HCT116 (cell line): ENCODE measurements around the gene TNF. TPM values are rescaled to one million over a fixed set of nuclear protein-coding genes. Genes with fewer than 3 reads are reported as not detected.

Experiments
- ATAC-seq: fragments of 200-7000 bp; cut with Tn5 transposase; 2 replicates; pipeline ENCODE4 v1.9.1; 2020; ENCODE audit warnings: mild to moderate bottlenecking, moderate library complexity
- BruUV-seq: library from RNA; stranded (reverse); fragments of 400-500 nt; replicated peaks from 2 replicates; lab custom pipeline; 2021; lab: Mats Ljungman, UMichigan
- CTCF ChIA-PET: fragments of 300-600 bp; sonication (Branson Sonifier 250); formaldehyde crosslinking; loops from one replicate; lab custom pipeline; 2021; ENCODE audit warnings: antibody characterized with exemption; lab: Charles Lee
- POLR2A ChIA-PET: fragments of 300-600, 350-600 bp; sonication (Branson Sonifier 250); formaldehyde crosslinking; loops from one replicate; lab custom pipeline; 2021; ENCODE audit warnings: antibody characterized with exemption; lab: Charles Lee
- RAD21 ChIA-PET, 2 experiments: fragments of 300-600 bp; sonication (Branson Sonifier 250); formaldehyde crosslinking; loops; one replicate each; lab custom pipeline; 2023; ENCODE audit warnings: low total read pairs in 2 of 2; ENCODE audit not compliant: uncharacterized antibody in 2 of 2, unreplicated experiment in 2 of 2, low non-redundant PET in 1 of 2; lab: Charles Lee
- DNase-seq: peaks from one replicate; pipeline ENCODE4 v3.0.0-alpha.2; 2010; ENCODE audit warnings: low read depth, low spot score
- H2AFZ ChIP-seq: fragments of 200-600 bp; shearing (Covaris generic), sonication (generic); 2 replicates; pipeline ENCODE4 v1.6.1; 2017; ENCODE audit warnings: low read depth, mixed run types, mixed read lengths, antibody characterized with exemption, low read length; ENCODE audit not compliant: poor library complexity, severe bottlenecking
- H3K27ac ChIP-seq: 2 replicates; pipeline ENCODE4 v1.5.1; 2012; ENCODE audit warnings: low read depth, low read length
- H3K27me3 ChIP-seq: fragments of 200-600 bp; sonication (generic); 2 replicates; pipeline ENCODE4 v1.6.1; 2016; ENCODE audit warnings: mixed run types, low read length, mixed read lengths; ENCODE audit not compliant: insufficient read depth
- H3K36me3 ChIP-seq, 2 experiments: fragments of 200-500 bp in 1 of 2; fragments of 200-600 bp in 1 of 2; sonication (Bioruptor generic) in 1 of 2; sonication (generic) in 1 of 2; 2 replicates each; pipeline versions ENCODE4 v1.5.1 to v1.6.1; 2014 to 2016; ENCODE audit warnings: low read length in 2 of 2, inconsistent platforms in 1 of 2, mixed read lengths in 1 of 2, mixed run types in 1 of 2; ENCODE audit not compliant: insufficient read depth in 2 of 2, control insufficient read depth in 1 of 2
- H3K4me1 ChIP-seq, 2 experiments: fragments of 200-600 bp in 1 of 2; sonication (generic) in 1 of 2; 2 replicates each; pipeline versions ENCODE4 v1.5.1 to v1.6.1; 2012 to 2017; ENCODE audit warnings: low read length in 2 of 2, inconsistent platforms in 1 of 2, mild to moderate bottlenecking in 1 of 2, mixed read lengths in 1 of 2, mixed run types in 1 of 2, moderate library complexity in 1 of 2; ENCODE audit not compliant: insufficient read depth in 2 of 2, control insufficient read depth in 1 of 2
- H3K4me2 ChIP-seq: fragments of 200-600 bp; sonication (generic); 2 replicates; pipeline ENCODE4 v1.6.1; 2017; ENCODE audit warnings: mixed run types, low read length, mixed read lengths
- H3K4me3 ChIP-seq, 2 experiments: fragments of 200-600 bp in 1 of 2; sonication (generic) in 1 of 2; replicated peaks in 1 of 2; 2 replicates each; pipeline ENCODE4 v1.5.1; 2011 to 2016; ENCODE audit warnings: low read length in 2 of 2, control low read depth in 1 of 2, low read depth in 1 of 2, mild to moderate bottlenecking in 1 of 2, mixed read lengths in 1 of 2, mixed run types in 1 of 2
- H3K79me2 ChIP-seq: fragments of 200-600 bp; sonication (generic); 2 replicates; pipeline ENCODE4 v1.6.1; 2017; ENCODE audit warnings: mild to moderate bottlenecking, mixed run types, low read length, moderate library complexity, mixed read lengths; ENCODE audit not compliant: insufficient read depth
- H3K9ac ChIP-seq: fragments of 200-600 bp; sonication (generic); 2 replicates; pipeline ENCODE4 v1.6.1; 2016; ENCODE audit warnings: low read length, mixed read lengths
- H3K9me2 ChIP-seq: fragments of 200-600 bp; sonication (generic), shearing (Covaris generic); 2 replicates; pipeline ENCODE4 v1.6.1; 2017; ENCODE audit warnings: mixed run types, mild to moderate bottlenecking, moderate library complexity; ENCODE audit not compliant: insufficient read depth
- H3K9me3 ChIP-seq, 2 experiments: fragments of 200-500 bp in 1 of 2; fragments of 200-600 bp in 1 of 2; sonication (Bioruptor generic) in 1 of 2; sonication (generic) in 1 of 2; 2 replicates each; pipeline ENCODE4 v1.6.1; 2014 to 2017; ENCODE audit warnings: low read length in 2 of 2, mixed read lengths in 2 of 2, inconsistent platforms in 1 of 2, low read depth in 1 of 2, mild to moderate bottlenecking in 1 of 2, mixed run types in 1 of 2, moderate library complexity in 1 of 2; ENCODE audit not compliant: control insufficient read depth in 1 of 2, insufficient read depth in 1 of 2
- H4K20me1 ChIP-seq: fragments of 200-600 bp; sonication (generic), shearing (Covaris generic); 2 replicates; pipeline ENCODE4 v1.6.1; 2017; ENCODE audit warnings: mixed run types, mild to moderate bottlenecking, moderate library complexity; ENCODE audit not compliant: insufficient read depth
- CBX3 ChIP-seq: IDR thresholded peaks from 2 replicates; pipeline ENCODE4 v1.6.1; 2012; ENCODE audit warnings: low read depth
- EZH2phosphoT487 ChIP-seq: fragments of 200-600 bp; IDR thresholded peaks from 2 replicates; pipeline ENCODE4 v1.6.1; 2018; ENCODE audit warnings: antibody characterized with exemption, borderline replicate concordance
- FOSL1 ChIP-seq: IDR thresholded peaks from 2 replicates; pipeline ENCODE4 v1.6.1; 2012; ENCODE audit warnings: low read depth
- JUND ChIP-seq: IDR thresholded peaks from 2 replicates; pipeline ENCODE4 v1.6.1; 2012
- POLR2AphosphoS5 ChIP-seq: IDR thresholded peaks from 2 replicates; pipeline ENCODE4 v1.6.1; 2011; ENCODE audit warnings: mild to moderate bottlenecking, low read depth, low read length, moderate library complexity
- RAD21 ChIP-seq: IDR thresholded peaks from 2 replicates; pipeline ENCODE4 v1.6.1; 2012; ENCODE audit warnings: low read depth, mild to moderate bottlenecking
- SRF ChIP-seq: IDR thresholded peaks from 2 replicates; pipeline ENCODE4 v1.6.1; 2012; ENCODE audit warnings: low read depth
- ZFX ChIP-seq: fragments of 450-650 bp; IDR thresholded peaks from 2 replicates; pipeline ENCODE4 v1.6.1; 2017
- intact Hi-C: fragments of 100-400 bp; cut with micrococcal nuclease; formaldehyde crosslinking; loops from 2 replicates; pipeline ENCODE4 v1.10.0; 2022
- total RNA-seq: library from RNA; stranded (reverse); gene quantifications from one replicate; pipeline ENCODE4 v1.2.1, GENCODE V29; 2021; ENCODE audit not compliant: unreplicated experiment
- TF ChIP-seq, protein P1 (sequence below): IDR thresholded peaks from 2 replicates; pipeline ENCODE4 v1.6.1; 2011; ENCODE audit warnings: mild to moderate bottlenecking, low read length, moderate library complexity; ENCODE audit not compliant: insufficient replicate concordance; ENCODE audit errors: extremely low read depth
- TF ChIP-seq, protein P2 (sequence below): IDR thresholded peaks from 2 replicates; pipeline ENCODE4 v1.6.1; 2012
- TF ChIP-seq, protein P3 (sequence below), 3 experiments: fragments of 200-600 bp in 1 of 3; sonication (generic) in 1 of 3; IDR thresholded peaks in 2 of 3; conservative IDR thresholded peaks in 1 of 3; 2 replicates each; pipeline ENCODE4 v1.5.1; 2012 to 2017; ENCODE audit warnings: low read depth in 2 of 3, low read length in 2 of 3, antibody characterized with exemption in 1 of 3, borderline replicate concordance in 1 of 3, control low read depth in 1 of 3, mild to moderate bottlenecking in 1 of 3, mixed read lengths in 1 of 3, mixed run types in 1 of 3, moderate library complexity in 1 of 3; ENCODE audit not compliant: insufficient read depth in 1 of 3

TNF gene
- total RNA-seq, 1 experiment from 2014 or later = 0.59 TPM

DNA sequence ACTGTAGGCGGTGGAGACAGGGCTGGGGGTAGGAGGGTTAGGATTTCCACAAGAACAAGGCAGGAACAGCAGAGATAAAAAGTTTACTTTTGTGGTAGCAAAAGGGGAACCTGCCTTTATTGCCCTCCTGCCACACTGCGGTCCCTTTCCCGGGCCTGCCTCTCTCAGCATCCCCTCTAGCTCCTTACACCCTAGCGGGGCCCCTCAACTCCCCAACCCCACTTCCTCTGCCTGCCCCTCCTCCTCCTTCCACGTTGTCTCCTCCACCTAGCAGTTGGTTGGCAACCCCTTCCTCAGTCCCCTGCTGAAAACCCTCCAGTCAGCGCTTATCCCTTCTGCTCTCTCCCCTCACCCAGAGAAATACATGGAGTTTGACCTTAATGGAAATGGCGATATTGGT is 40.4 kb downstream of the TNF start:
- intact Hi-C loops = no loop called here
- POLR2A ChIA-PET = no interaction called here
- ATAC-seq = no peak
- H3K36me3 ChIP-seq = no peaks in the 10 kb centered on the region
- H3K9me3 ChIP-seq = no peaks in the 10 kb centered on the region
- CTCF ChIA-PET = interaction anchor here (1.4 kb wide), 1 partner anchor 17 kb away, joined by 5 read pairs; no protein-coding TSS in a partner anchor
- H3K79me2 ChIP-seq = no peaks in the 10 kb centered on the region; the same call in 1 of the 2 replicates
- TF ChIP-seq, protein P1, sequence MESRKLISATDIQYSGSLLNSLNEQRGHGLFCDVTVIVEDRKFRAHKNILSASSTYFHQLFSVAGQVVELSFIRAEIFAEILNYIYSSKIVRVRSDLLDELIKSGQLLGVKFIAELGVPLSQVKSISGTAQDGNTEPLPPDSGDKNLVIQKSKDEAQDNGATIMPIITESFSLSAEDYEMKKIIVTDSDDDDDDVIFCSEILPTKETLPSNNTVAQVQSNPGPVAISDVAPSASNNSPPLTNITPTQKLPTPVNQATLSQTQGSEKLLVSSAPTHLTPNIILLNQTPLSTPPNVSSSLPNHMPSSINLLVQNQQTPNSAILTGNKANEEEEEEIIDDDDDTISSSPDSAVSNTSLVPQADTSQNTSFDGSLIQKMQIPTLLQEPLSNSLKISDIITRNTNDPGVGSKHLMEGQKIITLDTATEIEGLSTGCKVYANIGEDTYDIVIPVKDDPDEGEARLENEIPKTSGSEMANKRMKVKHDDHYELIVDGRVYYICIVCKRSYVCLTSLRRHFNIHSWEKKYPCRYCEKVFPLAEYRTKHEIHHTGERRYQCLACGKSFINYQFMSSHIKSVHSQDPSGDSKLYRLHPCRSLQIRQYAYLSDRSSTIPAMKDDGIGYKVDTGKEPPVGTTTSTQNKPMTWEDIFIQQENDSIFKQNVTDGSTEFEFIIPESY = no peak
- TF ChIP-seq, protein P2, sequence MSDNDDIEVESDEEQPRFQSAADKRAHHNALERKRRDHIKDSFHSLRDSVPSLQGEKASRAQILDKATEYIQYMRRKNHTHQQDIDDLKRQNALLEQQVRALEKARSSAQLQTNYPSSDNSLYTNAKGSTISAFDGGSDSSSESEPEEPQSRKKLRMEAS = no peak
- TF ChIP-seq RAD21 = no peak
- TF ChIP-seq ZFX = no peak
- TF ChIP-seq, protein P3, sequence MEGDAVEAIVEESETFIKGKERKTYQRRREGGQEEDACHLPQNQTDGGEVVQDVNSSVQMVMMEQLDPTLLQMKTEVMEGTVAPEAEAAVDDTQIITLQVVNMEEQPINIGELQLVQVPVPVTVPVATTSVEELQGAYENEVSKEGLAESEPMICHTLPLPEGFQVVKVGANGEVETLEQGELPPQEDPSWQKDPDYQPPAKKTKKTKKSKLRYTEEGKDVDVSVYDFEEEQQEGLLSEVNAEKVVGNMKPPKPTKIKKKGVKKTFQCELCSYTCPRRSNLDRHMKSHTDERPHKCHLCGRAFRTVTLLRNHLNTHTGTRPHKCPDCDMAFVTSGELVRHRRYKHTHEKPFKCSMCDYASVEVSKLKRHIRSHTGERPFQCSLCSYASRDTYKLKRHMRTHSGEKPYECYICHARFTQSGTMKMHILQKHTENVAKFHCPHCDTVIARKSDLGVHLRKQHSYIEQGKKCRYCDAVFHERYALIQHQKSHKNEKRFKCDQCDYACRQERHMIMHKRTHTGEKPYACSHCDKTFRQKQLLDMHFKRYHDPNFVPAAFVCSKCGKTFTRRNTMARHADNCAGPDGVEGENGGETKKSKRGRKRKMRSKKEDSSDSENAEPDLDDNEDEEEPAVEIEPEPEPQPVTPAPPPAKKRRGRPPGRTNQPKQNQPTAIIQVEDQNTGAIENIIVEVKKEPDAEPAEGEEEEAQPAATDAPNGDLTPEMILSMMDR (IDR thresholded peaks at IDR 0.05 in 2 of 3, conservative IDR thresholded peaks at IDR 0.05 in 1 of 3; ENCODE audit: borderline replicate concordance in 1 of 3, insufficient read depth in 1 of 3, low read depth in 2 of 3, low read length in 2 of 3) = no peak
- TF ChIP-seq JUND = no peak
- no peak for TF ChIP-seq EZH2phosphoT487
- TF ChIP-seq FOSL1 = no peak
- TF ChIP-seq SRF = no peak
- TF ChIP-seq CBX3 = no peak
- no peak for TF ChIP-seq POLR2AphosphoS5
- TF ChIP-seq, all 23 proteins: peak for 0
- DNase-seq = no peak
- Histone ChIP-seq H3K27ac (no peak overlapping the region), H3K9ac (no peak overlapping the region), H3K9me2 (no peaks in the 10 kb centered on the region), H2AFZ (no peak overlapping the region), H4K20me1 (no peaks in the 10 kb centered on the region), H3K4me1 (peaks cover 0 to 6% of the 10 kb centered on the region in 2 experiments; a peak in 3 of 4 replicates), H3K4me2 (no peak overlapping the region), H3K4me3 (no peak overlapping the region), H3K27me3 (no peaks in the 10 kb centered on the region)
- BruUV-seq = no TSS peak
- RAD21 ChIA-PET = no interaction called here
